Neural progenitor cell (in vitro differentiated cells): Measurements from ENCODE around the gene CATSPERZ. TPM values are rescaled to one million over a fixed set of nuclear protein-coding genes. Genes with fewer than 3 reads are reported as not detected.

Experiments
- DNase-seq: peaks from one replicate; pipeline ENCODE4 v3.0.0-alpha.2; 2016; ENCODE audit warnings: low spot score
- H2AFZ ChIP-seq: fragments of 200-600 bp; sonication (generic); replicated peaks from 2 replicates; pipeline ENCODE4 v1.6.1; 2016; ENCODE audit warnings: antibody characterized with exemption
- H3F3A ChIP-seq: fragments of 200-600 bp; sonication (generic); 2 replicates; pipeline ENCODE4 v1.6.1; 2016; ENCODE audit warnings: antibody characterized with exemption, low read depth
- H3K27ac ChIP-seq: fragments of 200-600 bp; sonication (generic); 2 replicates; pipeline ENCODE4 v1.5.1; 2016; ENCODE audit warnings: mild to moderate bottlenecking
- H3K27me3 ChIP-seq: fragments of 200-600 bp; sonication (generic); 2 replicates; pipeline ENCODE4 v1.6.1; 2016; ENCODE audit warnings: mild to moderate bottlenecking, moderate library complexity
- H3K36me3 ChIP-seq: fragments of 200-600 bp; sonication (generic); 2 replicates; pipeline ENCODE4 v1.5.1; 2016
- H3K4me1 ChIP-seq: fragments of 200-600 bp; sonication (generic); 2 replicates; pipeline ENCODE4 v1.6.1; 2016; ENCODE audit warnings: mixed run types
- H3K4me2 ChIP-seq: fragments of 200-600 bp; sonication (generic); 2 replicates; pipeline ENCODE4 v1.6.1; 2016
- H3K4me3 ChIP-seq: fragments of 200-600 bp; sonication (generic); 2 replicates; pipeline ENCODE4 v1.5.1; 2016
- H3K79me2 ChIP-seq: fragments of 200-600 bp; sonication (generic); 2 replicates; pipeline ENCODE4 v1.6.1; 2016; ENCODE audit warnings: low read depth
- H3K9ac ChIP-seq: fragments of 200-600 bp; sonication (generic); 2 replicates; pipeline ENCODE4 v1.6.1; 2016
- H3K9me3 ChIP-seq: fragments of 200-600 bp; sonication (generic); 2 replicates; pipeline ENCODE4 v1.5.1; 2016; ENCODE audit warnings: low read depth
- H4K20me1 ChIP-seq: fragments of 200-600 bp; sonication (generic); 2 replicates; pipeline ENCODE4 v1.6.1; 2016; ENCODE audit warnings: low read depth
- H3K27ac Mint-ChIP-seq: 3 replicates; pipeline ENCODE4 v1.8.0; 2021; ENCODE audit warnings: mixed read lengths
- H3K27me3 Mint-ChIP-seq: 2 replicates; pipeline ENCODE4 v1.8.0; 2022; ENCODE audit warnings: low read depth, mild to moderate bottlenecking, inconsistent platforms, moderate library complexity, mixed read lengths; ENCODE audit not compliant: insufficient read depth
- H3K36me3 Mint-ChIP-seq: 3 replicates; pipeline ENCODE4 v1.8.0; 2021; ENCODE audit warnings: mixed read lengths
- H3K4me1 Mint-ChIP-seq: 3 replicates; pipeline ENCODE4 v1.8.0; 2021; ENCODE audit warnings: mixed read lengths
- H3K4me3 Mint-ChIP-seq: 3 replicates; pipeline ENCODE4 v1.8.0; 2021; ENCODE audit warnings: mild to moderate bottlenecking, moderate library complexity, mixed read lengths
- H3K9me3 Mint-ChIP-seq: 3 replicates; pipeline ENCODE4 v1.8.0; 2020; ENCODE audit warnings: mixed read lengths
- CTCF ChIP-seq: fragments of 200-600 bp; sonication (generic); IDR thresholded peaks from 2 replicates; pipeline ENCODE4 v1.5.1; 2017; ENCODE audit warnings: antibody characterized with exemption, mild to moderate bottlenecking
- EZH2 ChIP-seq: fragments of 200-600 bp; sonication (generic); IDR thresholded peaks from 2 replicates; pipeline ENCODE4 v1.6.1; 2017; ENCODE audit warnings: antibody characterized with exemption, mild to moderate bottlenecking, moderate library complexity
- EZH2phosphoT487 ChIP-seq: fragments of 200-600 bp; sonication (generic); IDR thresholded peaks from 2 replicates; pipeline ENCODE4 v1.6.1; 2017; ENCODE audit warnings: antibody characterized with exemption
- total RNA-seq: library from RNA; depleted of rRNA; stranded (reverse); fragments of >200 nt; gene quantifications from 2 replicates; pipeline ENCODE4 v1.2.3, GENCODE V29; 2015; ENCODE audit warnings: low replicate concordance

Gene CATSPERZ
- total RNA-seq, 1 donor from 2014 or later = not detected

- Histone ChIP-seq H3K9ac (no peak overlapping the region), H3K36me3 (no peaks in the 10 kb centered on the region), H3K4me2 (no peak overlapping the region), H3K27me3 (peaks cover 100% of the 10 kb centered on the region), H2AFZ (no peak overlapping the region), H3K4me1 (peaks cover 11% of the 10 kb centered on the region), H3K4me3 (no peak overlapping the region), H3K27ac (no peak overlapping the region), H3K79me2 (no peaks in the 10 kb centered on the region), H3F3A (peaks cover 22% of the 10 kb centered on the region), H4K20me1 (peaks cover 33% of the 10 kb centered on the region), H3K9me3 (no peaks in the 10 kb centered on the region)
- H3K9me3 Mint-ChIP-seq = no peaks in the 10 kb centered on the region
- H3K4me1 Mint-ChIP-seq = peaks cover 19% of the 10 kb centered on the region
- no peak overlapping the region for H3K4me3 Mint-ChIP-seq
- H3K27me3 Mint-ChIP-seq = peaks cover 84% of the 10 kb centered on the region
- DNase-seq = no peak
- H3K36me3 Mint-ChIP-seq = no peaks in the 10 kb centered on the region
- TF ChIP-seq EZH2phosphoT487 = no peak
- no peak for TF ChIP-seq EZH2
- TF ChIP-seq CTCF = no peak
- H3K27ac Mint-ChIP-seq = no peak overlapping the region
Observed at GRCh38 chr11:64297699-64298358, 2.3 kb upstream of the CATSPERZ start.

- Mint-ChIP-seq H3K9me3 (no peaks in the 10 kb centered on the region), H3K27me3 (peaks cover 79% of the 10 kb centered on the region), H3K36me3 (no peaks in the 10 kb centered on the region), H3K4me1 (peaks cover 18% of the 10 kb centered on the region), H3K4me3 (peak overlapping the region; percentile 77), H3K27ac (no peak overlapping the region)
- TF ChIP-seq EZH2phosphoT487 (peak; percentile 93), CTCF (no peak), EZH2 (peak; percentile 92)
- Histone ChIP-seq H3K27me3 (peaks cover 100% of the 10 kb centered on the region), H3K79me2 (no peaks in the 10 kb centered on the region), H4K20me1 (peaks cover 33% of the 10 kb centered on the region), H3K4me3 (peak overlapping the region; percentile 40), H3K36me3 (no peaks in the 10 kb centered on the region), H3K9me3 (no peaks in the 10 kb centered on the region), H2AFZ (no peak overlapping the region), H3K4me1 (peaks cover 11% of the 10 kb centered on the region), H3K4me2 (peak overlapping the region; percentile 78), H3K27ac (no peak overlapping the region), H3K9ac (no peak overlapping the region), H3F3A (peaks cover 29% of the 10 kb centered on the region)
- peak; percentile 57 for DNase-seq
Observed at GRCh38 chr11:64298966-64299846, 952 bp upstream of the CATSPERZ start.

- Histone ChIP-seq H3K9me3 (no peaks in the 10 kb centered on the region), H3K4me2 (no peak overlapping the region), H3F3A (peaks cover 36% of the 10 kb centered on the region), H3K79me2 (peaks cover 18% of the 10 kb centered on the region), H3K36me3 (no peaks in the 10 kb centered on the region), H3K4me1 (peaks cover 20% of the 10 kb centered on the region), H3K27ac (no peak overlapping the region), H3K4me3 (no peak overlapping the region), H4K20me1 (peaks cover 36% of the 10 kb centered on the region), H2AFZ (no peak overlapping the region), H3K9ac (no peak overlapping the region), H3K27me3 (peaks cover 59% of the 10 kb centered on the region)
- Mint-ChIP-seq H3K9me3 (no peaks in the 10 kb centered on the region), H3K36me3 (no peaks in the 10 kb centered on the region), H3K4me3 (peak overlapping the region; percentile 91), H3K27ac (no peak overlapping the region), H3K27me3 (peaks cover 42% of the 10 kb centered on the region), H3K4me1 (peaks cover 26% of the 10 kb centered on the region)
- TF ChIP-seq CTCF (no peak), EZH2 (no peak), EZH2phosphoT487 (no peak)
- no peak for DNase-seq
Observed at GRCh38 chr11:64303109-64304031, 3.2 kb downstream of the CATSPERZ start.
